ENCODE results near the gene RIF1.

Gene RIF1

GRCh38 chr2:151526572-151527090 lies 116.9 kb downstream of the RIF1 start:
- no peaks in the 10 kb centered on the region for H3K4me1 ChIP-seq (ENCODE audit: control insufficient read depth, insufficient read depth, low read length)
- no peak overlapping the region for H3K4me3 ChIP-seq (ENCODE audit: low read depth, low read length)
- no peak overlapping the region for H3K27ac ChIP-seq (ENCODE audit: extremely low read depth, low read depth, low read length)
- H3K9me3 ChIP-seq (ENCODE audit: control insufficient read depth, insufficient read depth, low read depth, low read length): no peaks in the 10 kb centered on the region
- ChIA-PET CTCF (no interaction called here), POLR2A (no interaction called here)
- TF ChIP-seq ZNF404 (tag by site-specific recombination; IDR thresholded peaks at IDR 0.05) (no peak), GLI2 (tag by site-specific recombination; IDR thresholded peaks at IDR 0.05; ENCODE audit: borderline replicate concordance, low read depth) (no peak), ZNF544 (tag by site-specific recombination; IDR thresholded peaks at IDR 0.05) (no peak), ZNF10 (tag by site-specific recombination; IDR thresholded peaks at IDR 0.05) (no peak), BCL6B (tag by site-specific recombination; IDR thresholded peaks at IDR 0.05) (no peak), WT1 (tag by site-specific recombination; IDR thresholded peaks at IDR 0.05) (no peak), ZBTB26 (tag by site-specific recombination; optimal IDR thresholded peaks at IDR 0.05) (no peak), ZNF677 (tag by site-specific recombination; IDR thresholded peaks at IDR 0.05) (no peak), HIC1 (tag by site-specific recombination; IDR thresholded peaks at IDR 0.05) (no peak), ZNF350 (tag by site-specific recombination; IDR thresholded peaks at IDR 0.05) (no peak)
- no peaks in the 10 kb centered on the region for H3K36me3 ChIP-seq (ENCODE audit: control insufficient read depth in 2 of 2, insufficient read depth in 1 of 2, low read length in 2 of 2)

Data from HEK293 (cell line).